ACHN (cell line): ENCODE results near the gene PCSK4.
"Not testable (repeated sequence)": the region's sequence is repeated elsewhere in the genome, so short reads cannot be mapped to it uniquely, and the experiment has no call there.

Source experiments
- DNase-seq: peaks from one replicate; pipeline ENCODE4 v3.0.0-alpha.2; 2015
- in situ Hi-C: cut with HindIII; loops from 2 replicates; pipeline ENCODE4 v1.10.0; 2017; ENCODE audit warnings: low sequenced_read_pairs, low pct_ligation_motif_present, low pct_unique_long_range_greater_than_20kb

Gene PCSK4

GRCh38 chr19:1508507-1508856 is 18.3 kb upstream of the PCSK4 start:
- in situ Hi-C loops, result no loop called here
- no peak for DNase-seq

- DNase-seq, result peak; percentile 89
- in situ Hi-C loops, result no loop called here
Observed at GRCh38 chr19:1507763-1508506, 17.8 kb upstream of the PCSK4 start.

- in situ Hi-C loops, result no loop called here
Observed at GRCh38 chr19:1507192-1507660, 17.1 kb upstream of the PCSK4 start.

DNA sequence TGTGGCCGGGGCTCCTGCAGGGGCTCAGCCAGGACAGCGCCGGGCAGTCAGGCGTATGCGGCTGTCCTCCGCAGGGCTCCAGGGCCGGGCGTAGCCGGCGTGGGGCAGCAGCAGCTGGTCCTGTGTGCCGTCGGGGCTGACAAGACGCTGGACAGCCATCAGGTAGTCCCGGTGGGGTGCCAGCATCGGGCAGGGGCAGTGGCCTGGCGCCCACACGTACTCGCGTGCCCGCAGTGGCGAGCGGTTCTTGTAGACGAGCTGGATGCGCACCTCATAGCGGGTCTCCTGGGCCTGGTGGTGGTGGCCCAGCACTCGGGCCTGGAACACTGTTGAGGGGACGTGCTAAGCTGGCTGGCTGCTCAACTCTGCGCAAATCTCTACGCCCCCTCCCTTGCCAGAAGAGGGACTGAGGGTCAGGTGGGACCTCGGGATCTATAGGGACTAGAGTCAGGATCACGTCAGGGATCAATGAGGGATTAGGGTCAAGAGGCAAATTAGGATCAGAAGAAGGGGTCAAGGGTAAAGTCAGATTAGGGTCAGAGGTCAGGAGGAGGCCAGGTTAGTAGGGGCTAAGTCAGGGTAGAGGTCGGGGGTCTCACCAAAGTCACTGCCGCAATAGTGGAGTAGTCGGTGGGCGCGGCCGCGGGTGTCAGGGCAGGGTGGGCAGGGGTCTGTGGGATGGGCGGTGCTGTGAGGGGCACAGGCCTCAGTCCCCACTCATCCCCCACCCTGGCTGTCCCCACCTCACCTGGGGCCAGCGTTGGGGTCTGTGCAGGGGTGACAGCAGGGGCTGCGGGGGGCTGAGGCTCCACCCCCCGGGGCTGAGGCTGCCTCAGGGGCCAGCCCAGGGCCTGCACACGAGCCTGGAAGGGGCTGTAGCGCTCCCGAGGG is 16.1 kb upstream of the PCSK4 start:
- in situ Hi-C loops, result no loop called here
- no peak for DNase-seq

More at GRCh38 chr19:1507192-1507660, 17.1 kb upstream of the PCSK4 start:
- DNase-seq, result no peak

- DNase-seq, result no peak
- in situ Hi-C loops, result no loop called here
Observed at GRCh38 chr19:1505012-1505411, 14.9 kb upstream of the PCSK4 start.

DNA sequence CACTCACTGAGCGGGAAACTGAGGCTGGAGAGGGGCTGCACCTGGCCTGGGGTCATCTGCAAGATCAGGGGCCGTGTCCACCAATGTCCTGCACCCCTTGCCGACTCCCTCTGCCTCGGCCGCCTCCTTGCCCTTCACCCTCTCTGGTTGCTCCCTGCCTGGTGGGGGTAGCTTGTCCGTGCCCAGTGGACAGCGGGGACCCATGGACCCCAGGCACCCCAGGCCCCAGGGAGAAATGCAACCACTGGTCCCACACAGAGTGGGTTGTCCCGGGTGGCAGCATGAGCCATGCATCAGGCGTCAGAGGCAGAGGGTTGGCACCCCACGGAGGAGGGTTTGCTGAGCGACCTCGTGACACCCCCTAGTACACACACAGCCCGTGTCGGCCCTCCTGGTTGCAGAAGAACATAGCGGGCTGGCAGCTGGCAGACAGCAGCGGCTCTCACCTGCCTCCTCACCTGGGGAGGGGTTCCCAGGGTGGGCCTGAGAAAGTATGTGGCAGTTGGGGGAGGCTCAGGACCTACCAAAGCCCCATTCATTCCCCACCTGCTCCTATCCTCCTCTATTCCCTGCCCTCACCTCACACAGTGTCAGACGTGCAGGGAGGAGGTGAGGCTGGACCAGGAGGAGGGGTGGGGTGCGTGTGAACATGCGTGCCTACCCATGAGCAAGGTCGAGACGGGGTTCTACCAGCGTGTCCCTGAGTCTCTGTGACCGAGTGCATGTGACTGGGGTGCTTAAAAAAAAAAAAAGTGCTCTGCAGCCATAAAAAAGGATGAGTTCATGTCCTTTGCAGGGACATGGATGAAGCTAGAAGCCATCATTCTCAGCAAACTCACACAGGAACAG is 14.0 kb upstream of the PCSK4 start:
- DNase-seq, result no peak
- in situ Hi-C loops, result no loop called here

GRCh38 chr19:1503089-1503924 is 13.2 kb upstream of the PCSK4 start:
- in situ Hi-C loops, result no loop called here
- DNase-seq, result peak; percentile 43

DNA sequence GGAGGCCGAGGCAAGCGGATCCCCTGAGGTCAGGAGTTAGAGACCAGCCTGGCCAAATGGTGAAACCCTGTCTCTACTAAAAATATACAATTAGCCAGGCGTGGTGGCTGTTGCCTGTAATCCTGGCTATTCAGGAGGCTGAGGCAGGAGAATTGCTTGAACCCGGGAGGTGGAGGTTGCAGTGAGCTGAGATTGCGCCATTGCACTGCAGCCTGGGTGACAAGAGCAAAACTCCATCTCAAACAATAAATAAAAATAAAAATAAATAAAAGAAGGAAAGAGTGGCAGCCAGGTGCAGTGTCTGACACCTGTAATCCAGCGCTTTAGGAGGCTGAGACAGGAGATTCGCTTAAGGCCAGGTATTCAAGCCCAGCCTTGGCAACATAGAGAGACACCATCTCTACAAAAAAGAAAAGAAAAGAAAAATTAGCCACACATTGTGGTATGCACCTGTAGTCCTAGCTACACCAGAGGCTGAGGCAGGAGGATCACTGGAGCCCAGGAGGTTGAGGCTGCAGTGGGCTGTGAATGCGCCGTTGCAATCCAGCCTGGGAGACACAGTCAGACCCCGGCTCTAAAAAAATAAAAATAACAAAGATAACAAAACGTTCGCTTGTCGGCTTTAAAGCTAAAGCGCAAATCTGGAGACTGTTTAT is 12.4 kb upstream of the PCSK4 start:
- DNase-seq, result no peak
- in situ Hi-C loops, result no loop called here

DNA sequence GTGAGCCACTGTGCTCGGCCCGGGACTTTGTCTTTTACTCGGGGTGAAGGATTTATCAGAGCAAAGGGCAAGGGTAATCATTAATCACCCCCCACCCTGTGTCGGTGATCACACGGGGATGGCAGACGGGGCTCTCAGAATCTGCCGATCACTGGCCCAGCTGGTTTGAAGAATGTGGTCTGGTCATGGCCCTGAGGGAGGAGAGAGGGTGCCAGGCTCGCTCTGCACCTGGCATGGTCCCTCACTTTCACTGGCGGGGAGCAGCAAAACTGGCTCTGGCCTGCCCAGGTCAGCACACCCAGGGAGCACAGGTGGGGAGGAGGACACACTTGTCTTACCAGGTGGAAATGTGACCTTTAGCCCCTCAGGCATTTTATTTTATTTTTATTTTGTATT is 11.0 kb upstream of the PCSK4 start:
- DNase-seq, result peak; percentile 66
- in situ Hi-C loops, result no loop called here

DNA sequence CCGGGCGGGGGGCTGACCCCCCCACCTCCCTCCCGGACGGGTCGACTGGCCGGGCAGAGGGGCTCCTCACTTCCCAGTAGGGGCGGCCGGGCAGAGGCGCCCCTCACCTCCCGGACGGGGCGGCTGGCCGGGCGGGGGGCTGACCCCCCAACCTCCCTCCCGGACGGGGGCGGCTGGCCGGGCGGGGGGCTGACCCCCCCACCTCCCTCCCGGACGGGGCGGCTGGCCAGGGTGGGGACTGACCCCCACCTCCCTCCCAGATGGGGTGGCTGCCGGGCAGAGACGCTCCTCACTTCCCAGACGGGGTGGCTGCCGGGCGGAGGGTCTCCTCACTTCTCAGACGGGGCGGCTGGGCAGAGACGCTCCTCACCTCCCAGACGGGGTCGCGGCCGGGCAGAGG is 9.1 kb upstream of the PCSK4 start:
- in situ Hi-C loops, result not testable (repeated sequence)

DNA sequence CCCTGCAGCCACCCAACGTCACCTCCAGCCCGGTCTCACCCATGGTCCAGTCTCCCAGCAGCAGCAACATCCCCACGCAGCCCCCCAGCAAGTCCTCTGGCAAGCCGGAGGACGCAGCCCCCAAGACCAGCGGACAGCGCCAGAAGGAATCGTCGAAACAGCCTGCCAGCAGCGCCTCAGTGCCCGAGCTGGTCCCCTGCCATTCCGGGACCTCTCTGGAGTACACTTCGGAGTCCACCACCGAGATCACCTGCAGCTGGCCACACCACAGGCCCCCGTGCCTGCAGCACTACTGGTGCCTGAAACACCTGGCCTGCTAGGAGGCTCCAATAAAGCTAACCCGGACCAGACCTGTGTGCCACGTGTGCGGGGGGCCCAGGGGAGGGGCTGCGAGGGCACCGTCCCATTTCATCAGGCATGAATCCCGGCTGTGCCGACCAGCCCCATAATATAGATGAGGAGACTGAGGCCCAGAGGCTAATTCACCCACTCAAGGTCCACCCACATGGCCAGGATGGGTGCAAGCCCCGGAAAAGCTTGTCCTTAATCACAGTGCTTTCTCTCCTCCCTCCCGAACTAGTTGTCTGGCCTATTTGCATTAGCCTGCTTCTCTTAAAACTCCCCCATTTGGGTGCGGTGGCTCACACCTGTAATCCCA is 7.6 kb upstream of the PCSK4 start:
- no peak for DNase-seq
- in situ Hi-C loops, result no loop called here

More for the DNA sequence above, 9.1 kb upstream of the PCSK4 start:
- not testable (repeated sequence) for DNase-seq

DNA sequence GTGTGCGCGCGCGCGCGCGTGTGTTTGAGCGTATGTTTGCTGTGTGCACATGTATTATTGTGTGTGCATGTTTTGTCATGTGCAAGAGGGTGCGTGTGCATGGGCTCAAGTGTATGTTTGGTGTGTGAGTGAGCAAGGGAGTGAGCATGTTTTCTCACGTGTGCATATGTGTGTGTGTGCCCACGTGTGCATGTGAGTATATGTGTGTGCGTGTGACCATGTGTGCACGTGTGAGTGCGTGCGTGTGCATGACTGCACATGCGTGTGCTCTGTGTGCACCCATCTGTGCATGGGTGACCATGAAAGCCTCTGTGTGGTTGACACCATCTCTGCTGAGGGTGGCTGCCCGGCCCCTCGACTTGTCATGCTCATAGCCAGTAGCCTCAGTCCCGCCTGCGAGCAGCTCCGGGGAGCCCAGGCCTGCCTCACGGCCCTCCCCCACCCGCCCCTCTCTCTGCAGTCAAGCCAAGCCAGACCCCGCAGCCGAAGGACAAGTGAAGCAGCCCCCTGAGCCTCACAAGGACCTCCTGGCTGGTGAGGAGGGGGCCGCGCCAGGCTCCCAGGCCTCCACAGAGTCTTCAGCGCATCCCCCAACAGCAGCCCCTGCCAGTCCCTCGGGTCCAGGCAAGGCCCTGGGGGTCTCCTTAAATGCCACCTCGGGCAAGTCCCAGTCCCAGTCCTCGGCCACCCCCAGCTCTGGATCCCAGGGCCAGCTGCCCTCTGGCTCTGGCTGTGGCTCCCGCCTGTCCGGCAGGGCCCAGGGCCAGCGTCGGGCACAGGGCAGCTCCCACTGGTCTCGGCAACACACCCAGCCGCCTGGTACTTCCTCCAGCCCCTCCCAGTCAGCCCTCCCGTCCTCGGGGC is 6.8 kb upstream of the PCSK4 start:
- no peak for DNase-seq
- in situ Hi-C loops, result no loop called here

- in situ Hi-C loops, result no loop called here
- no peak for DNase-seq
Observed at GRCh38 chr19:1495799-1496713, 5.9 kb upstream of the PCSK4 start.

- DNase-seq, result no peak
- in situ Hi-C loops, result no loop called here
Observed at GRCh38 chr19:1495051-1495798, 5.1 kb upstream of the PCSK4 start.
